Neural progenitor cell (in vitro differentiated cells): ENCODE measurements around the gene NOTCH4. TPM values are rescaled to one million over a fixed set of nuclear protein-coding genes. Genes with fewer than 3 reads are reported as not detected.
A peak's percentile ranks its signal among the peaks of the same experiment; 100 is the strongest.

Source experiments
- DNase-seq: peaks from one replicate; pipeline ENCODE4 v3.0.0-alpha.2; 2016; ENCODE audit warnings: low spot score
- H2AFZ ChIP-seq: fragments of 200-600 bp; sonication (generic); replicated peaks from 2 replicates; pipeline ENCODE4 v1.6.1; 2016; ENCODE audit warnings: antibody characterized with exemption
- H3F3A ChIP-seq: fragments of 200-600 bp; sonication (generic); 2 replicates; pipeline ENCODE4 v1.6.1; 2016; ENCODE audit warnings: antibody characterized with exemption, low read depth
- H3K27ac ChIP-seq: fragments of 200-600 bp; sonication (generic); 2 replicates; pipeline ENCODE4 v1.5.1; 2016; ENCODE audit warnings: mild to moderate bottlenecking
- H3K27me3 ChIP-seq: fragments of 200-600 bp; sonication (generic); 2 replicates; pipeline ENCODE4 v1.6.1; 2016; ENCODE audit warnings: mild to moderate bottlenecking, moderate library complexity
- H3K36me3 ChIP-seq: fragments of 200-600 bp; sonication (generic); 2 replicates; pipeline ENCODE4 v1.5.1; 2016
- H3K4me1 ChIP-seq: fragments of 200-600 bp; sonication (generic); 2 replicates; pipeline ENCODE4 v1.6.1; 2016; ENCODE audit warnings: mixed run types
- H3K4me2 ChIP-seq: fragments of 200-600 bp; sonication (generic); 2 replicates; pipeline ENCODE4 v1.6.1; 2016
- H3K4me3 ChIP-seq: fragments of 200-600 bp; sonication (generic); 2 replicates; pipeline ENCODE4 v1.5.1; 2016
- H3K79me2 ChIP-seq: fragments of 200-600 bp; sonication (generic); 2 replicates; pipeline ENCODE4 v1.6.1; 2016; ENCODE audit warnings: low read depth
- H3K9ac ChIP-seq: fragments of 200-600 bp; sonication (generic); 2 replicates; pipeline ENCODE4 v1.6.1; 2016
- H3K9me3 ChIP-seq: fragments of 200-600 bp; sonication (generic); 2 replicates; pipeline ENCODE4 v1.5.1; 2016; ENCODE audit warnings: low read depth
- H4K20me1 ChIP-seq: fragments of 200-600 bp; sonication (generic); 2 replicates; pipeline ENCODE4 v1.6.1; 2016; ENCODE audit warnings: low read depth
- H3K27ac Mint-ChIP-seq: 3 replicates; pipeline ENCODE4 v1.8.0; 2021; ENCODE audit warnings: mixed read lengths
- H3K27me3 Mint-ChIP-seq: 2 replicates; pipeline ENCODE4 v1.8.0; 2022; ENCODE audit warnings: low read depth, mild to moderate bottlenecking, inconsistent platforms, moderate library complexity, mixed read lengths; ENCODE audit not compliant: insufficient read depth
- H3K36me3 Mint-ChIP-seq: 3 replicates; pipeline ENCODE4 v1.8.0; 2021; ENCODE audit warnings: mixed read lengths
- H3K4me1 Mint-ChIP-seq: 3 replicates; pipeline ENCODE4 v1.8.0; 2021; ENCODE audit warnings: mixed read lengths
- H3K4me3 Mint-ChIP-seq: 3 replicates; pipeline ENCODE4 v1.8.0; 2021; ENCODE audit warnings: mild to moderate bottlenecking, moderate library complexity, mixed read lengths
- H3K9me3 Mint-ChIP-seq: 3 replicates; pipeline ENCODE4 v1.8.0; 2020; ENCODE audit warnings: mixed read lengths
- EZH2 ChIP-seq: fragments of 200-600 bp; sonication (generic); IDR thresholded peaks from 2 replicates; pipeline ENCODE4 v1.6.1; 2017; ENCODE audit warnings: antibody characterized with exemption, mild to moderate bottlenecking, moderate library complexity
- EZH2phosphoT487 ChIP-seq: fragments of 200-600 bp; sonication (generic); IDR thresholded peaks from 2 replicates; pipeline ENCODE4 v1.6.1; 2017; ENCODE audit warnings: antibody characterized with exemption
- total RNA-seq: library from RNA; depleted of rRNA; stranded (reverse); fragments of >200 nt; gene quantifications from 2 replicates; pipeline ENCODE4 v1.2.3, GENCODE V29; 2015; ENCODE audit warnings: low replicate concordance
- TF ChIP-seq, protein P1 (sequence below): fragments of 200-600 bp; sonication (generic); IDR thresholded peaks from 2 replicates; pipeline ENCODE4 v1.5.1; 2017; ENCODE audit warnings: antibody characterized with exemption, mild to moderate bottlenecking

NOTCH4 gene
- total RNA-seq, 1 donor from 2014 or later: 3.2 TPM

DNA sequence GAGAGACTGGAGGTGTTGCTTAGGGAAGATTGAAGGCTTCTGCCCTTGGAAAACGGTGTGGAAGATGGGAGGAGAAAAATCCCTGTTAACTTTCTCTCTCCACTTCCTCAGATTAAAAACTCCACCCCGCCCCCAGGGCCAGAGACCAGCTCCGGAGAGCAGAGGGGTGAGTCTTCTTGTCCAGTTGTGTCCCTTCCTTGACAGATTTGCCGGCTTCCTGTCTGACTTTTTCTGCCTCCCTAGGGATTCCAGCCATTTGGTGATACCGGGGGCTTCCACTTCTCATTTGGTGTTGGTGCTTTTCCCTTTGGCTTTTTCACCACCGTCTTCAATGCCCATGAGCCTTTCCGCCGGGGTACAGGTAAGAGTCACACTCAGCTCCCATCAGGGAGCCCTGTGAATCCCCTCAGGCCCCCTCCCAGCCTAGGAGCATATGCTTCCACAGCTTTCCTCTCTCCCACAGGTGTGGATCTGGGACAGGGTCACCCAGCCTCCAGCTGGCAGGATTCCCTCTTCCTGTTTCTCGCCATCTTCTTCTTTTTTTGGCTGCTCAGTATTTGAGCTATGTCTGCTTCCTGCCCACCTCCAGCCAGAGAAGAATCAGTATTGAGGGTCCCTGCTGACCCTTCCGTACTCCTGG is 44.0 kb downstream of the NOTCH4 start:
- DNase-seq: no peak
- Histone ChIP-seq H3K36me3 (no peaks in the 10 kb centered on the region), H3K4me3 (peak overlapping the region; percentile 99), H3K4me1 (peaks cover 16% of the 10 kb centered on the region), H3K27ac (no peak overlapping the region), H3K9me3 (no peaks in the 10 kb centered on the region), H3K27me3 (no peaks in the 10 kb centered on the region), H3K9ac (no peak overlapping the region), H3K4me2 (peak overlapping the region; percentile 93), H4K20me1 (peaks cover 6% of the 10 kb centered on the region), H3F3A (peaks cover 30% of the 10 kb centered on the region), H2AFZ (no peak overlapping the region), H3K79me2 (peaks cover 33% of the 10 kb centered on the region)
- peaks cover 15% of the 10 kb centered on the region for H3K36me3 Mint-ChIP-seq
- peaks cover 9% of the 10 kb centered on the region for H3K27me3 Mint-ChIP-seq
- peak overlapping the region; percentile 13 for H3K27ac Mint-ChIP-seq
- peak overlapping the region; percentile 71 for H3K4me3 Mint-ChIP-seq
- TF ChIP-seq, protein P1, sequence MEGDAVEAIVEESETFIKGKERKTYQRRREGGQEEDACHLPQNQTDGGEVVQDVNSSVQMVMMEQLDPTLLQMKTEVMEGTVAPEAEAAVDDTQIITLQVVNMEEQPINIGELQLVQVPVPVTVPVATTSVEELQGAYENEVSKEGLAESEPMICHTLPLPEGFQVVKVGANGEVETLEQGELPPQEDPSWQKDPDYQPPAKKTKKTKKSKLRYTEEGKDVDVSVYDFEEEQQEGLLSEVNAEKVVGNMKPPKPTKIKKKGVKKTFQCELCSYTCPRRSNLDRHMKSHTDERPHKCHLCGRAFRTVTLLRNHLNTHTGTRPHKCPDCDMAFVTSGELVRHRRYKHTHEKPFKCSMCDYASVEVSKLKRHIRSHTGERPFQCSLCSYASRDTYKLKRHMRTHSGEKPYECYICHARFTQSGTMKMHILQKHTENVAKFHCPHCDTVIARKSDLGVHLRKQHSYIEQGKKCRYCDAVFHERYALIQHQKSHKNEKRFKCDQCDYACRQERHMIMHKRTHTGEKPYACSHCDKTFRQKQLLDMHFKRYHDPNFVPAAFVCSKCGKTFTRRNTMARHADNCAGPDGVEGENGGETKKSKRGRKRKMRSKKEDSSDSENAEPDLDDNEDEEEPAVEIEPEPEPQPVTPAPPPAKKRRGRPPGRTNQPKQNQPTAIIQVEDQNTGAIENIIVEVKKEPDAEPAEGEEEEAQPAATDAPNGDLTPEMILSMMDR: no peak
- TF ChIP-seq EZH2 (no peak), EZH2phosphoT487 (no peak)
- peaks cover 26% of the 10 kb centered on the region for H3K4me1 Mint-ChIP-seq
- no peaks in the 10 kb centered on the region for H3K9me3 Mint-ChIP-seq

GRCh38 chr6:32178547-32179440 is 45.1 kb downstream of the NOTCH4 start:
- peaks cover 15% of the 10 kb centered on the region for H3K36me3 Mint-ChIP-seq
- peaks cover 17% of the 10 kb centered on the region for H4K20me1 ChIP-seq
- H3K4me3 ChIP-seq: peak overlapping the region; percentile 99
- no peaks in the 10 kb centered on the region for H3K36me3 ChIP-seq
- TF ChIP-seq, protein P1: no peak
- TF ChIP-seq EZH2 (no peak), EZH2phosphoT487 (no peak)
- peaks cover 26% of the 10 kb centered on the region for H3F3A ChIP-seq
- peaks cover 33% of the 10 kb centered on the region for H3K4me1 Mint-ChIP-seq
- no peaks in the 10 kb centered on the region for H3K27me3 ChIP-seq
- H3K9me3 Mint-ChIP-seq: no peaks in the 10 kb centered on the region
- no peak overlapping the region for H3K27ac ChIP-seq
- H3K79me2 ChIP-seq: peaks cover 44% of the 10 kb centered on the region
- no peak for DNase-seq
- no peak overlapping the region for H2AFZ ChIP-seq
- peak overlapping the region; percentile 43 for H3K9ac ChIP-seq
- peaks cover 9% of the 10 kb centered on the region for H3K27me3 Mint-ChIP-seq
- H3K4me1 ChIP-seq: peaks cover 24% of the 10 kb centered on the region
- no peaks in the 10 kb centered on the region for H3K9me3 ChIP-seq
- H3K27ac Mint-ChIP-seq: peak overlapping the region; percentile 88
- peak overlapping the region; percentile 97 for H3K4me3 Mint-ChIP-seq
- peak overlapping the region; percentile 93 for H3K4me2 ChIP-seq

GRCh38 chr6:32177788-32178546 is 45.9 kb downstream of the NOTCH4 start, which contains the start of gene RNF5:
Gene RNF5, plus strand, starts transcription at chr6:32178405. Its CDS starts 107 bp downstream, at chr6:32178512.
- H4K20me1 ChIP-seq: peaks cover 25% of the 10 kb centered on the region
- Mint-ChIP-seq H3K27me3 (peaks cover 9% of the 10 kb centered on the region), H3K9me3 (no peaks in the 10 kb centered on the region), H3K27ac (peak within 1 kb of the TSS; percentile 90), H3K36me3 (peaks cover 13% of the 10 kb centered on the region), H3K4me1 (peaks cover 38% of the 10 kb centered on the region), H3K4me3 (peak within 1 kb of the TSS; percentile 97)
- H3K4me1 ChIP-seq: peaks cover 24% of the 10 kb centered on the region
- peaks cover 20% of the 10 kb centered on the region for H3F3A ChIP-seq
- peak within 1 kb of the TSS; percentile 99 for H3K4me3 ChIP-seq
- H3K4me2 ChIP-seq: peak within 1 kb of the TSS; percentile 93
- no peaks in the 10 kb centered on the region for H3K9me3 ChIP-seq
- DNase-seq: peak; percentile 99
- H3K27ac ChIP-seq: peak within 1 kb of the TSS; percentile 93
- no peaks in the 10 kb centered on the region for H3K36me3 ChIP-seq
- no peaks in the 10 kb centered on the region for H3K27me3 ChIP-seq
- H3K79me2 ChIP-seq: peaks cover 52% of the 10 kb centered on the region
- peak within 1 kb of the TSS; percentile 43 for H3K9ac ChIP-seq
- TF ChIP-seq EZH2phosphoT487: no peak
- TF ChIP-seq, protein P1: no peak
- TF ChIP-seq EZH2: no peak
- H2AFZ ChIP-seq: peak within 1 kb of the TSS; percentile 42
